Heart right ventricle (tissue), 16 donors: ENCODE measurements around the gene TENM4. TPM values are rescaled to one million over a fixed set of nuclear protein-coding genes. Genes with fewer than 3 reads are reported as not detected.

Source experiments
- ATAC-seq, 8 donors: fragments of 200-7000 bp; cut with Tn5 transposase; one replicate each; pipeline ENCODE4 v1.9.1; 2020; ENCODE audit warnings: mild to moderate bottlenecking in 8 of 8, moderate library complexity in 8 of 8, moderate number of reproducible peaks in 1 of 8
- DNase-seq, 2 donors: peaks; one replicate each; pipeline ENCODE4 v3.0.0-alpha.2; 2020
- H3K27ac ChIP-seq, 10 donors: fragments of 200-600 bp; sonication (generic) in 2 of 10; one replicate each; pipeline versions ENCODE4 v1.5.0 to v1.8.0; 2020 to 2022; ENCODE audit warnings: mild to moderate bottlenecking in 3 of 10
- H3K27me3 ChIP-seq, 7 donors: fragments of 200-600 bp; one replicate each; pipeline ENCODE4 v1.8.0; 2021 to 2022; ENCODE audit warnings: mild to moderate bottlenecking in 2 of 7
- H3K36me3 ChIP-seq, 9 donors: fragments of 200-600 bp; sonication (generic) in 1 of 9; one replicate each; pipeline versions ENCODE4 v1.5.0 to v1.8.0; 2020 to 2022; ENCODE audit warnings: mild to moderate bottlenecking in 2 of 9
- H3K4me1 ChIP-seq, 9 donors: fragments of 200-600 bp; sonication (generic) in 1 of 9; one replicate each; pipeline versions ENCODE4 v1.5.0 to v1.8.0; 2020 to 2022; ENCODE audit warnings: mild to moderate bottlenecking in 4 of 9
- H3K4me3 ChIP-seq, 10 donors: fragments of 200-600 bp; sonication (generic) in 2 of 10; one replicate each; pipeline versions ENCODE4 v1.5.0 to v1.8.0; 2020 to 2022; ENCODE audit warnings: mild to moderate bottlenecking in 7 of 10, moderate library complexity in 2 of 10
- H3K9me3 ChIP-seq, 11 donors: fragments of 200-600 bp in 10 of 11; sonication (generic) in 2 of 11; one replicate each; pipeline versions ENCODE4 v1.5.0 to v1.8.0; 2013 to 2022; ENCODE audit warnings: mild to moderate bottlenecking in 2 of 11, control low read depth in 1 of 11, moderate library complexity in 1 of 11
- CTCF ChIP-seq, 9 donors: fragments of 200-600 bp; sonication (generic) in 2 of 9; IDR thresholded peaks; one replicate each; pipeline versions ENCODE4 v1.5.0 to v1.8.0; 2021 to 2022; ENCODE audit warnings: antibody characterized with exemption in 9 of 9, mild to moderate bottlenecking in 5 of 9, moderate library complexity in 1 of 9
- WGBS, 2 donors: extraction: QIAGEN DNeasy Blood & Tissue Kit; methylation state at CpG; one replicate each; pipeline ENCODE4 v1.1.7; 2013; ENCODE audit warnings: inconsistent platforms in 1 of 2; 5-methylcytosine and 5-hydroxymethylcytosine counted together
- intact Hi-C, 10 donors: fragments of 100-400 bp; cut with DNase I; formaldehyde crosslinking; loops; one replicate each; pipeline versions ENCODE4 v1.11.1 to v1.14.2; 2022
- polyA plus RNA-seq, 2 donors: library from polyadenylated mRNA; stranded (reverse); fragments of 200-250 nt; gene quantifications; one replicate each; pipeline ENCODE4 v1.2.3, GENCODE V29; 2013
- total RNA-seq, 10 donors: library from RNA; stranded (reverse); fragmentation: NEBNext Ultra II Directional in 3 of 10; extraction: Animal tissue kit (Norgen Biotek cat#: 25700) in 3 of 10; gene quantifications; one replicate each; pipeline versions ENCODE4 v1.2.1 to v1.2.4, GENCODE V29; 2021 to 2023
- donor health status: Arrhythmogenic right ventricular cardiomyopathy.
- donor health status: ischemic (EF 13 %, LVEDD 7.1; RV severe dilation, severe dysfunction).
- donor health status: healthy with polysubstance abuse.
- donor health status: DM: no; HTN: yes; CAD: no.
- donor health status: DM: no; HTN: no; CAD: no.
- donor health status: ischemic (EF 25% LVEDD 6.9; RV normal size, moderate dysfunction).
- donor health status: ischemic (EF 25% LVEDD 5.7; RV mildly dilated, moderate dysfunction).
- donor health status: healthy.
- donor health status: DM: yes; HTN: yes; CAD: no.
- donor health status: Ischemic cardiomyopathy.
- donor health status: ischemic (EF 35%, LVEDD 5.7; RV mildly dilated, moderate dysfunction).
- donor health status: nonischemic (EF 11% LVEDD 7.7; RV severe dilation, severe dysfunction).
- donor health status: DM: yes; HTN: yes; CAD: no.
- donor health status: PGD.
- donor health status: ischemic (EF 29% LVEDD 5.4; RV normal size, mild dysfunction).
- donor health status: nonischemic (EF 23%, LVEDD 6.1; RV moderate dilation, normal function).

TENM4 gene
- total and polyA plus RNA-seq, 12 donors: 0.10 to 3.6 (median 0.91) TPM

- TF ChIP-seq CTCF (IDR thresholded peaks at IDR 0.05): no peak
- intact Hi-C loops: no loop called here
- Histone ChIP-seq H3K4me1 (peaks cover 0 to 9% (median 6%) of the 10 kb centered on the region in 9 donors), H3K9me3 (no peaks in the 10 kb centered on the region), H3K27ac (no peak overlapping the region), H3K36me3 (no peaks in the 10 kb centered on the region), H3K27me3 (no peaks in the 10 kb centered on the region), H3K4me3 (no peak overlapping the region)
- DNase-seq (no peak), ATAC-seq (no peak)
- WGBS, 2 donors: 82 to 96% methylated on average over 5 of the region's 5 CpGs
Measured at GRCh38 chr11:79249295-79249993, 191.4 kb downstream of the TENM4 start.

GRCh38 chr11:79244798-79245197 lies 196.0 kb downstream of the TENM4 start:
- ATAC-seq (peak in 1 of 8 donors; percentile 13), DNase-seq (no peak)
- Histone ChIP-seq H3K4me1 (peaks cover 0 to 23% (median 10%) of the 10 kb centered on the region in 9 donors), H3K9me3 (no peaks in the 10 kb centered on the region), H3K4me3 (no peak overlapping the region), H3K27me3 (no peaks in the 10 kb centered on the region), H3K36me3 (no peaks in the 10 kb centered on the region), H3K27ac (peak overlapping the region in 6 of 10 donors; percentile 15 to 62 (median 51))
- no peak for TF ChIP-seq CTCF (IDR thresholded peaks at IDR 0.05)
- intact Hi-C loops: no loop called here
- WGBS, 2 donors: 47 to 56% methylated on average over 2 of the region's 2 CpGs

- WGBS, 2 donors: 62 to 76% methylated on average over 6 of the region's 6 CpGs
- intact Hi-C loops: no loop called here
- ATAC-seq: peak; percentile 47 to 92 (median 81)
Measured at GRCh38 chr11:79244241-79244772, 196.5 kb downstream of the TENM4 start.

More at GRCh38 chr11:79244241-79244772, 196.5 kb downstream of the TENM4 start:
- Histone ChIP-seq H3K27ac (peak overlapping the region in 8 of 10 donors; percentile 27 to 71 (median 62)), H3K4me1 (peaks cover 0 to 23% (median 10%) of the 10 kb centered on the region in 9 donors), H3K9me3 (no peaks in the 10 kb centered on the region), H3K27me3 (no peaks in the 10 kb centered on the region), H3K36me3 (no peaks in the 10 kb centered on the region), H3K4me3 (no peak overlapping the region)
- TF ChIP-seq CTCF (IDR thresholded peaks at IDR 0.05): no peak
- no peak for DNase-seq
